ENCODE measurements around the gene HJURP.

DNA sequence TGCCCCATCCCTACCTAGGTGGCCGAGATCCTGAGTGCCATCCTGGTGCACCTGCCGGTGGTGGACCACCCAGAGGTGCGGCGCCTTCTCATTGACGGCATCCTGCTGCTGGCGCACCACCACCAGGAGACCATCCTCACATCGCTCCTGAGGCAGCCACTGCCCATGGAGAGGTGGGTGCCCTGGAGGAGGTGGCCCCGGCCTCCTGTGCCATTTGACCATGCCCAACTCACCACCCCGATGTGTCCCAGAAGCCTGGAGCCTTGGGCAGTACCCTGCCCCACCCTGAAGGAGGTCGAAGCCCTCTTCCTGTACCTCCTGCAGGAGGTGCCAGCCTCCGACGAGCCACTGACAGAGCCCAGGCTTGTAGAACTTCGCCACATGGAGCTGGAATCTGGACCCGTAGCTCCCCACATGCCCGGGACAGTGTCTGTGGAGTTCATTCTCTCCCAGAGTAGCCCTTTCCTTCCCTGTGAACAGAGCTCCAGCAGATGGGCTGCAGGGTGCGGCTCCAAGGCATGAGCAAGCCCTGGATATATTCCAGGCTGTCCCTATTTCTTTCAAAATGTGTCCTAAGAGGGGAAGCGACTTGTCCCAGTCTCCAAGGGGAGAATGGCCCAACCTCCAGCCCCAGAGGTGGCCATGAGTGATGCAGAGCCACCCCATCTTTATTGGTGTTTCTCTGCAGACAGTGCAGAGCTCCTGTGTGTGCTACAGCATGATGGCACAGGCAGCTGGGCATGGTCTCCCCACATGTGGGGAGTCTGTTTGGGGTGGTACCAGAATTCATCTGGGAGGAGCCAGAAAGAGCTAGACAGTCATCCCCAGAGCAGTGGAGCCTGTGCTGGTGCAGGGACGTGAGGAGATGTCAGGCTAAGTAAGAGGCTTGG is 34.2 kb downstream of the HJURP start:
- TF ChIP-seq, protein P1, sequence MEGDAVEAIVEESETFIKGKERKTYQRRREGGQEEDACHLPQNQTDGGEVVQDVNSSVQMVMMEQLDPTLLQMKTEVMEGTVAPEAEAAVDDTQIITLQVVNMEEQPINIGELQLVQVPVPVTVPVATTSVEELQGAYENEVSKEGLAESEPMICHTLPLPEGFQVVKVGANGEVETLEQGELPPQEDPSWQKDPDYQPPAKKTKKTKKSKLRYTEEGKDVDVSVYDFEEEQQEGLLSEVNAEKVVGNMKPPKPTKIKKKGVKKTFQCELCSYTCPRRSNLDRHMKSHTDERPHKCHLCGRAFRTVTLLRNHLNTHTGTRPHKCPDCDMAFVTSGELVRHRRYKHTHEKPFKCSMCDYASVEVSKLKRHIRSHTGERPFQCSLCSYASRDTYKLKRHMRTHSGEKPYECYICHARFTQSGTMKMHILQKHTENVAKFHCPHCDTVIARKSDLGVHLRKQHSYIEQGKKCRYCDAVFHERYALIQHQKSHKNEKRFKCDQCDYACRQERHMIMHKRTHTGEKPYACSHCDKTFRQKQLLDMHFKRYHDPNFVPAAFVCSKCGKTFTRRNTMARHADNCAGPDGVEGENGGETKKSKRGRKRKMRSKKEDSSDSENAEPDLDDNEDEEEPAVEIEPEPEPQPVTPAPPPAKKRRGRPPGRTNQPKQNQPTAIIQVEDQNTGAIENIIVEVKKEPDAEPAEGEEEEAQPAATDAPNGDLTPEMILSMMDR (IDR thresholded peaks at IDR 0.05) = no peak
- TF ChIP-seq ZFX (IDR thresholded peaks at IDR 0.05; ENCODE audit: borderline replicate concordance) = no peak
